Stimulated activated CD4-positive, alpha-beta T cell treated with anti-CD3 and anti-CD28 coated beads, Interleukin-4, amount 100 ng/mL, for 4 hours (primary cell): ENCODE data around the gene OAF.

Experiments used
- DNase-seq, 2 experiments: peaks; one replicate each; pipeline ENCODE4 v3.0.0-alpha.2; 2020

The OAF gene

GRCh38 chr11:120184371-120184945 lies 26.4 kb upstream of the OAF start:
- no peak for DNase-seq

- no peak for DNase-seq
These were observed 25.7 kb upstream of the OAF start for GRCh38 chr11:120184946-120185705.

- DNase-seq: no peak
These were observed 25.0 kb upstream of the OAF start for GRCh38 chr11:120185706-120186455.

- no peak for DNase-seq
These were observed 24.4 kb upstream of the OAF start for GRCh38 chr11:120186456-120186773.

GRCh38 chr11:120186774-120187591 lies 23.8 kb upstream of the OAF start:
- peak in 1 of 2 experiments; percentile 46 for DNase-seq

- DNase-seq: no peak
These were observed 22.5 kb upstream of the OAF start for GRCh38 chr11:120188371-120188770.

GRCh38 chr11:120188811-120189455 lies 21.9 kb upstream of the OAF start:
- DNase-seq: no peak

GRCh38 chr11:120191058-120191457 lies 19.8 kb upstream of the OAF start:
- no peak for DNase-seq

- no peak for DNase-seq
These were observed 17.8 kb upstream of the OAF start for GRCh38 chr11:120192831-120193625.

- DNase-seq: no peak
These were observed 16.7 kb upstream of the OAF start for GRCh38 chr11:120194166-120194565.

- DNase-seq: no peak
These were observed 15.1 kb upstream of the OAF start for GRCh38 chr11:120195601-120196320.

- no peak for DNase-seq
These were observed 14.0 kb upstream of the OAF start for GRCh38 chr11:120196826-120197225.

- no peak for DNase-seq
These were observed 13.5 kb upstream of the OAF start for GRCh38 chr11:120197251-120197891.

- no peak for DNase-seq
These were observed 12.9 kb upstream of the OAF start for GRCh38 chr11:120197977-120198376.

- DNase-seq: no peak
These were observed 12.4 kb upstream of the OAF start for GRCh38 chr11:120198403-120198786.

GRCh38 chr11:120198787-120199469 lies 11.9 kb upstream of the OAF start:
- no peak for DNase-seq

- no peak for DNase-seq
These were observed 11.2 kb upstream of the OAF start for GRCh38 chr11:120199613-120200012.

GRCh38 chr11:120200677-120201076 lies 10.2 kb upstream of the OAF start:
- no peak for DNase-seq

GRCh38 chr11:120201653-120202052 lies 9.2 kb upstream of the OAF start:
- no peak for DNase-seq

- DNase-seq: no peak
These were observed 7.2 kb upstream of the OAF start for GRCh38 chr11:120203626-120204025.
